IPS-20b (cell line): ENCODE data around the gene SDC4.
A peak's percentile ranks its signal among the peaks of the same experiment; 100 is the strongest.

Experiments
- H3K27ac ChIP-seq: one replicate; pipeline ENCODE4 v1.5.1; 2013; ENCODE audit warnings: low read length
- H3K27me3 ChIP-seq: 2 replicates; pipeline ENCODE4 v1.6.1; 2013; ENCODE audit warnings: mild to moderate bottlenecking, low read length, inconsistent platforms; ENCODE audit not compliant: insufficient read depth
- H3K36me3 ChIP-seq: 2 replicates; pipeline ENCODE4 v1.6.1; 2013; ENCODE audit warnings: low read depth, mild to moderate bottlenecking, inconsistent platforms, low read length, moderate library complexity; ENCODE audit not compliant: insufficient read depth
- H3K4me1 ChIP-seq: 2 replicates; pipeline ENCODE4 v1.6.1; 2013; ENCODE audit warnings: mild to moderate bottlenecking, control low read depth, inconsistent platforms, low read length, moderate library complexity; ENCODE audit not compliant: insufficient read depth
- H3K4me3 ChIP-seq: 2 replicates; pipeline ENCODE4 v1.5.1; 2013; ENCODE audit warnings: mild to moderate bottlenecking, low read length, inconsistent platforms
- H3K9ac ChIP-seq: 2 replicates; pipeline ENCODE4 v1.6.1; 2013; ENCODE audit warnings: low read depth, mild to moderate bottlenecking, inconsistent platforms, low read length, moderate library complexity
- H3K9me3 ChIP-seq: 2 replicates; pipeline ENCODE4 v1.6.1; 2013; ENCODE audit warnings: mild to moderate bottlenecking, low read depth, low read length, inconsistent platforms; ENCODE audit not compliant: insufficient read depth

SDC4 gene

GRCh38 chr20:45350217-45350616 is 2.0 kb upstream of the SDC4 start:
- Histone ChIP-seq H3K9ac (no peak overlapping the region), H3K4me1 (peaks cover 25% of the 10 kb centered on the region), H3K9me3 (no peaks in the 10 kb centered on the region), H3K27ac (no peak overlapping the region), H3K4me3 (no peak overlapping the region), H3K36me3 (no peaks in the 10 kb centered on the region), H3K27me3 (peaks cover 7% of the 10 kb centered on the region; the same call in 1 of the 2 replicates)

DNA sequence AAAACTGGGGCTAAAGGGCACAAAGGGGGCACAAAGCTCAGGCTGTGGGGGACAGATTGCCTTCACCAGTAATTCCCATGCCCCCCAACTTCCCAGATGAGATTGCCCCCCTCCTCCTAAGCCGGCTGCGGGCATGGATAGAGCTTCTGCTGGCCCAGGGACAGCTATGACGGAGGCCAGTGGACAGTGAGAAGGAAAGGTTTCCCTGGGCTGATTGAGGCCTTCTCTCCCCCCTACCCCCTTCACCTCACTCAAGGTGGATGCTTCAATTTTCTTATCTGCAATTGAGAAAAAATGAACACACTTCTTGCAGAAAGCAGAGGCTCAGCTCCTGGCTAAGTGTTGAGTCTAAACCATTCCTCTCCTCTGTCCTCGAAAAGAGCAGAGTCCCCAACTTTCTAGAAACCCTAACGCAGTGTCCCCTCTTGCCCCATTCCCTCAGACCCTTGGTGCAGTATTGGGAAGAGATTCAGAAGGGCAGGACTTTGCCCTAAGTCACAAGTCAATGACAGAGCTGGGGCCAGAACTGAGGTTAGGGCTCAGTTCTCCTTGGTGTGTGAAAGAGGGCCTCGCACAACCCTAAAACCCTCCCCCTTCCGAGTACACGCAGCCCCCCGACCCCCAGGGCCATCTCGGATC is 808 bp downstream of the SDC4 start:
- Histone ChIP-seq H3K4me3 (peak overlapping the region; percentile 91), H3K9ac (peak overlapping the region; percentile 86), H3K9me3 (no peaks in the 10 kb centered on the region), H3K27ac (no peak overlapping the region), H3K36me3 (no peaks in the 10 kb centered on the region), H3K27me3 (peaks cover 7% of the 10 kb centered on the region; the same call in 1 of the 2 replicates), H3K4me1 (peaks cover 48% of the 10 kb centered on the region)

- H3K4me1 ChIP-seq: peaks cover 52% of the 10 kb centered on the region
- H3K9ac ChIP-seq: peak overlapping the region; percentile 86; the same call in 1 of the 2 replicates
- no peaks in the 10 kb centered on the region for H3K9me3 ChIP-seq
- peak overlapping the region; percentile 91 for H3K4me3 ChIP-seq
- no peak overlapping the region for H3K27ac ChIP-seq
- H3K27me3 ChIP-seq: peaks cover 7% of the 10 kb centered on the region; the same call in 1 of the 2 replicates
- H3K36me3 ChIP-seq: no peaks in the 10 kb centered on the region
Observed at GRCh38 chr20:45346851-45347250, 1.4 kb downstream of the SDC4 start.

GRCh38 chr20:45346291-45346718 is 1.9 kb downstream of the SDC4 start:
- Histone ChIP-seq H3K4me1 (peaks cover 58% of the 10 kb centered on the region), H3K36me3 (no peaks in the 10 kb centered on the region), H3K9me3 (no peaks in the 10 kb centered on the region), H3K27me3 (peaks cover 7% of the 10 kb centered on the region; the same call in 1 of the 2 replicates), H3K4me3 (peak overlapping the region; percentile 91), H3K9ac (peak overlapping the region; percentile 61; the same call in 1 of the 2 replicates), H3K27ac (no peak overlapping the region)

DNA sequence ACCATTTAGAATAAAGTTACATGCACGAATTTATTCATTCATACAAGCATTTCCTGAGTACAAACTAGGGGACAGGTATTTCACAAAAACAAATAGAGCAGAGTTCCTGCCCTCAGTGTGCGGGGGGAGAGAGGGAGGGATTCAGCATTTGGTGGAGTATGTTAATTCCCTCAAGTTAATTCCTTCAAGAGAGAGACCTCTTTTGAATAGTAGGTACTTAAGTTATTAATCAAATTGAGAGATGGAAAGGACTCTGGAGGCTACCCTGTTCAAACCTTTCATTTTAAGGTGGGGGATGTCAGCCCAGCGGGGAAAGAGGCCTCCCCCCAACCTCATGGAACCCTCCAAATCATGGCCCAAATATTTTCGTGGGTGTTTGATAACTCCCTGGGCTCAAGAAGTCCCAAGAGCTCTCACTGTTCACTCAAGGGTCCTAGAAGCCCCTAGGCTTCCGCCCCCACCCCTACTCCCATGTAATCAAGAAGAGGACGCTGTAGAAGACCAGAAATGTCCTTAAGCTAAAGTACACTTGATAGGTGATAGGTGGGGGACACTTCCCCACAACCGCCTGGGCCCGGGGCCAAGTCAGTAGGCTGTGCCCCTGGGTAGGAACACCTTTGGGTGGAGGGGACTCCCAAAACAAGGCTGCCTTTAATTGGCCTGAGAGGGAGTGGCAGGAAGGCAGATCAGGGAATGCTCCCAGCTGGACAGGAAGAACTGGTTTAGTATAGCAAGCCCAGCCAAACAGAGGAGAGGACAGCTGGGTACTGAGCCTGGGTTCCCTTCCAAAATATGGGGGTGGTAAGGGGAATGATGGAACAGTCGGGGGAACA is 2.9 kb downstream of the SDC4 start:
- no peak overlapping the region for H3K27ac ChIP-seq
- H3K36me3 ChIP-seq: peaks cover 6% of the 10 kb centered on the region
- peak overlapping the region; percentile 29; the same call in 1 of the 2 replicates for H3K9ac ChIP-seq
- H3K27me3 ChIP-seq: peaks cover 7% of the 10 kb centered on the region; the same call in 1 of the 2 replicates
- 0 out of 2 replicates have a peak overlapping the region, but pooled peaks have one; percentile 68 for H3K4me3 ChIP-seq
- H3K4me1 ChIP-seq: peaks cover 67% of the 10 kb centered on the region
- no peaks in the 10 kb centered on the region for H3K9me3 ChIP-seq

DNA sequence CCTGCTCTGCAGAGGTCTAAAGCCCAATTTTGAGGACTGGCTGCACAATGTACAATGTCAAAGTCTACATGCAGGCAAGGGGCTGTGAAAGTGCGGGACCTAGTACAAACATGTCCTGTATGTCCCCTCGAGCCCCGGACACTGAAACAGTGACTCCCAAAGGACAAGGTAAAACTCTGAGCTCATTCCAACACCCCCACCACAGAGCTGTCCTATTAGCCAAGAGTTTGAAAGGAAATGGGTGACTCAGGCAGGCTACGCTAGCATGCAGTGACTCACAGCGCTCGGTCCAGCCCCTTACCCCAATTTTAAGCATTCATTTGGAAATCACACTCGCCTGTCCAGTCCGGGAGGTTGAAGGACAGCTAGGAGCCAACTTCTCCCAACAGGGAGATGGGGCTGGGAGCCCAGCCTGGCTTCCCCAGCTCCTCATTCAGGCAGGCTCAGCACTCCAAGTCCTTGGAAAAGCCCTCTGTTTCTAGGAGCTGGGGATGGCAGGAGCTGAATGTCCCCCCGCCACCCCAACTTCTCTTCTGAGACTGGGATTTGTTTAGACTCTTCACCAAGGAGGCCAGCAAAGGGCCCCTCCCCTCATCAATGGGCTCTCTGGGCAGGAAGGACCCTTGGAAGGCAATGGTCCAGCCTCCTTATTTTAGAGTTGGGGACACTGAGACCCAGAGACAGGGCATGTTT is 3.9 kb downstream of the SDC4 start:
- H3K4me3 ChIP-seq: peak overlapping the region; percentile 68
- H3K9ac ChIP-seq: peak overlapping the region; percentile 89; the same call in 1 of the 2 replicates
- peaks cover 75% of the 10 kb centered on the region for H3K4me1 ChIP-seq
- peak overlapping the region; percentile 96 for H3K27ac ChIP-seq
- H3K27me3 ChIP-seq: peaks cover 7% of the 10 kb centered on the region; the same call in 1 of the 2 replicates
- peaks cover 16% of the 10 kb centered on the region for H3K36me3 ChIP-seq
- no peaks in the 10 kb centered on the region for H3K9me3 ChIP-seq

GRCh38 chr20:45343532-45344167 is 4.6 kb downstream of the SDC4 start:
- peaks cover 7% of the 10 kb centered on the region; the same call in 1 of the 2 replicates for H3K27me3 ChIP-seq
- H3K27ac ChIP-seq: peak overlapping the region; percentile 96
- H3K4me3 ChIP-seq: peak overlapping the region; percentile 68
- no peaks in the 10 kb centered on the region for H3K9me3 ChIP-seq
- H3K9ac ChIP-seq: peak overlapping the region; percentile 89; the same call in 1 of the 2 replicates
- peaks cover 82% of the 10 kb centered on the region for H3K4me1 ChIP-seq
- H3K36me3 ChIP-seq: peaks cover 17% of the 10 kb centered on the region

DNA sequence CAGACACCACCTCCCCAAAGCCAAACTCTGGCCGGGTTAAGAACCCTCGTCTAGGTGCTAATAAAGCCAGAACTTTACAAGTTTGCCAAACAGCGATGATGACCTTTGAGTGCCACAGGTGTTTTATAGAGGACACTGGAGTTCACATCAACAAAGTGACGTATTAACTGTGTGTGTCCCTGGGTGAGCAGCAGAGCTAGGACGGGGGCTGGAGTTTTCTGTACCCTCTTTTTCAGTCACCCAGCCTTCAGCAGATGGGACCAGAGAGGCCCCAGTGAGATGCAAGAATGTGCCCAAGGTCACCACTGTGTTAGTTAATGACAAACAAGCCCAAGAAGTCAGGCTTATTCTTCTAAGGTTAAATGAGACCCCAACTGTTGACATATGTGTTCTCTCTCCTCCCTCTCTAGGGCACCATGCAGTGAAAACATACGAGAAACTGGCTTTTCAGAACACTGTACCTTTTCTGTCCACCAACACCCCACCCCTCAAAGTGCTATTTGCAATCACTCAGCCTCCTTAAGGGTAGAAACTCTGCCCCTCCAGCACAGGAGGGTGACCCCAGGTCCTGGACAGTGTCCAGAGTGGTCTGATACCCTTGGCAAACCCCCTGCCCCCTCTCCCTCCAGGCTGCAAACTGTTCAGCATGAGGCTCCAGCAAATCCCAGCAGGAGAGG is 5.2 kb downstream of the SDC4 start:
- Histone ChIP-seq H3K9me3 (no peaks in the 10 kb centered on the region), H3K36me3 (peaks cover 17% of the 10 kb centered on the region), H3K9ac (peak overlapping the region; percentile 89; the same call in 1 of the 2 replicates), H3K4me1 (peaks cover 89% of the 10 kb centered on the region), H3K27ac (peak overlapping the region; percentile 96), H3K4me3 (peak overlapping the region; percentile 68), H3K27me3 (peaks cover 7% of the 10 kb centered on the region; the same call in 1 of the 2 replicates)

GRCh38 chr20:45341939-45342854 is 6.0 kb downstream of the SDC4 start:
- Histone ChIP-seq H3K27me3 (peaks cover 2% of the 10 kb centered on the region; the same call in 1 of the 2 replicates), H3K9me3 (no peaks in the 10 kb centered on the region), H3K9ac (peak overlapping the region; percentile 89; the same call in 1 of the 2 replicates), H3K4me1 (peaks cover 94% of the 10 kb centered on the region), H3K27ac (peak overlapping the region; percentile 96), H3K4me3 (peak overlapping the region; percentile 68), H3K36me3 (peaks cover 17% of the 10 kb centered on the region)

- H3K4me1 ChIP-seq: peaks cover 88% of the 10 kb centered on the region
- no peaks in the 10 kb centered on the region for H3K27me3 ChIP-seq
- H3K4me3 ChIP-seq: peak overlapping the region; percentile 68
- H3K27ac ChIP-seq: peak overlapping the region; percentile 96
- H3K9me3 ChIP-seq: no peaks in the 10 kb centered on the region
- H3K36me3 ChIP-seq: peaks cover 17% of the 10 kb centered on the region
- H3K9ac ChIP-seq: peak overlapping the region; percentile 89; the same call in 1 of the 2 replicates
Observed at GRCh38 chr20:45341579-45341938, 6.7 kb downstream of the SDC4 start.
